Activated naive CD8-positive, alpha-beta T cell treated with anti-CD3 and anti-CD28 coated beads, Interleukin-2, amount 50 U/mL, for 24 hours (primary cell): ENCODE measurements around the gene NUTM1.
"Not testable (repeated sequence)": the region's sequence is repeated elsewhere in the genome, so short reads cannot be mapped to it uniquely, and the experiment has no call there.

Source experiments
- ATAC-seq: fragments of 150-1000 bp; cut with Tn5 transposase; one replicate; pipeline ENCODE4 v1.10.0; 2021
- DNase-seq: peaks from one replicate; pipeline ENCODE4 v3.0.0; 2021
- H3K27ac Mint-ChIP-seq: one replicate; pipeline ENCODE4 v1.8.0; 2021; ENCODE audit warnings: mild to moderate bottlenecking, mixed read lengths
- H3K27me3 Mint-ChIP-seq: one replicate; pipeline ENCODE4 v1.8.0; 2021; ENCODE audit warnings: mixed read lengths
- H3K36me3 Mint-ChIP-seq: one replicate; pipeline ENCODE4 v1.8.0; 2021; ENCODE audit warnings: low read depth, mixed read lengths
- H3K4me1 Mint-ChIP-seq: one replicate; pipeline ENCODE4 v1.8.0; 2021; ENCODE audit warnings: mixed read lengths
- H3K4me3 Mint-ChIP-seq: one replicate; pipeline ENCODE4 v1.8.0; 2021; ENCODE audit warnings: mild to moderate bottlenecking, moderate library complexity, mixed read lengths
- H3K9me3 Mint-ChIP-seq: one replicate; pipeline ENCODE4 v1.8.0; 2021; ENCODE audit warnings: mixed read lengths

NUTM1 gene

GRCh38 chr15:34392981-34393380 lies 49.9 kb downstream of the NUTM1 start:
- H3K27ac Mint-ChIP-seq, H3K4me1 Mint-ChIP-seq, H3K27me3 Mint-ChIP-seq, ATAC-seq, H3K36me3 Mint-ChIP-seq, H3K9me3 Mint-ChIP-seq, DNase-seq, H3K4me3 Mint-ChIP-seq: not testable (repeated sequence)

- not testable (repeated sequence) for H3K27ac Mint-ChIP-seq, H3K27me3 Mint-ChIP-seq, H3K36me3 Mint-ChIP-seq, H3K4me3 Mint-ChIP-seq, H3K4me1 Mint-ChIP-seq, DNase-seq, H3K9me3 Mint-ChIP-seq
- peak; percentile 98 for ATAC-seq
These were observed 54.6 kb downstream of the NUTM1 start for GRCh38 chr15:34397637-34398259.

- H3K9me3 Mint-ChIP-seq, H3K36me3 Mint-ChIP-seq, DNase-seq, H3K27ac Mint-ChIP-seq, H3K4me3 Mint-ChIP-seq, H3K4me1 Mint-ChIP-seq, H3K27me3 Mint-ChIP-seq: not testable (repeated sequence)
- ATAC-seq, result peak; percentile 72
These were observed 60.1 kb downstream of the NUTM1 start for GRCh38 chr15:34403160-34403598.

- not testable (repeated sequence) for H3K36me3 Mint-ChIP-seq
These were observed 60.8 kb downstream of the NUTM1 start for GRCh38 chr15:34403899-34404298.

More at GRCh38 chr15:34403899-34404298, 60.8 kb downstream of the NUTM1 start:
- not testable (repeated sequence) for H3K9me3 Mint-ChIP-seq, DNase-seq, H3K4me1 Mint-ChIP-seq, H3K27me3 Mint-ChIP-seq, H3K27ac Mint-ChIP-seq, H3K4me3 Mint-ChIP-seq
- peak; percentile 76 for ATAC-seq
